Central memory CD8-positive, alpha-beta T cell (primary cell): ENCODE data around the gene VMP1.

Experiments
- ATAC-seq: fragments of 150-1000 bp; cut with Tn5 transposase; replicated peaks from 2 replicates; pipeline ENCODE4 v1.10.0; 2022; ENCODE audit warnings: mild to moderate bottlenecking, moderate FRiP score, moderate number of reproducible peaks; ENCODE audit not compliant: poor library complexity, severe bottlenecking; ENCODE audit errors: extremely low read depth
- DNase-seq, 2 donors: peaks; one replicate each; pipeline ENCODE4 v3.0.0; 2021; ENCODE audit warnings: low spot score in 2 of 2
- H3K27ac Mint-ChIP-seq: one replicate; pipeline ENCODE4 v1.8.0; 2022; ENCODE audit warnings: low read depth, mild to moderate bottlenecking, moderate library complexity, mixed read lengths
- H3K27me3 Mint-ChIP-seq: one replicate; pipeline ENCODE4 v1.8.0; 2022; ENCODE audit warnings: mixed read lengths
- H3K36me3 Mint-ChIP-seq: one replicate; pipeline ENCODE4 v1.8.0; 2022; ENCODE audit warnings: mild to moderate bottlenecking, moderate library complexity, mixed read lengths; ENCODE audit not compliant: insufficient read depth
- H3K4me1 Mint-ChIP-seq: one replicate; pipeline ENCODE4 v1.8.0; 2022; ENCODE audit warnings: mixed read lengths
- H3K4me3 Mint-ChIP-seq: one replicate; pipeline ENCODE4 v1.8.0; 2022; ENCODE audit warnings: mild to moderate bottlenecking, moderate library complexity, mixed read lengths
- H3K9me3 Mint-ChIP-seq: one replicate; pipeline ENCODE4 v1.8.0; 2022; ENCODE audit warnings: mixed read lengths

VMP1 gene

DNA sequence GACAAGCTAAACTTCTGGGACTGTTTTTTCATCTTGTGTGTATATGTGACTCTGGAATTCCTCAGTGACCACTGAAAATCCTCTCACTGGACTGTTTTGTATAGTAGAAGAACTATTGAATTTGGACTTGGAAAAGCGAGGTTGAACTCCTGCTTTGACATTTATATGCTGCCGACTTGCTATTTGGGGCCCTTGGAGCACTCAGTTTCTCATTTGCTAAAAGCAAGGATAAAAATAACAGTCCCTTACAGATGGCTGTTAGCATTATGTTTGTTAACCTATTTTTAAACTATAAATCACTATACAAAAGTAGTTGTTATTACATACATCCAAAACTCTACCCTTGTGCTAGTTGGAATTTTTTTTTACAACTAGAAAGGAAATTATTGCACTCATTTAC, 9.0 kb downstream of the VMP1 start:
- H3K4me3 Mint-ChIP-seq = no peak overlapping the region
- H3K9me3 Mint-ChIP-seq = no peaks in the 10 kb centered on the region
- H3K36me3 Mint-ChIP-seq = peaks cover 13% of the 10 kb centered on the region
- no peak for DNase-seq
- no peak for ATAC-seq
- H3K27me3 Mint-ChIP-seq = no peaks in the 10 kb centered on the region
- peak overlapping the region; percentile 78 for H3K27ac Mint-ChIP-seq
- peaks cover 39% of the 10 kb centered on the region for H3K4me1 Mint-ChIP-seq

- H3K27me3 Mint-ChIP-seq = no peaks in the 10 kb centered on the region
- DNase-seq = no peak
- peaks cover 11% of the 10 kb centered on the region for H3K36me3 Mint-ChIP-seq
- H3K27ac Mint-ChIP-seq = no peak overlapping the region
- H3K4me3 Mint-ChIP-seq = no peak overlapping the region
- peaks cover 47% of the 10 kb centered on the region for H3K4me1 Mint-ChIP-seq
- ATAC-seq = no peak
- no peaks in the 10 kb centered on the region for H3K9me3 Mint-ChIP-seq
Measured at GRCh38 chr17:59719526-59719925, 12.1 kb downstream of the VMP1 start.

- Mint-ChIP-seq H3K27ac (no peak overlapping the region), H3K27me3 (no peaks in the 10 kb centered on the region), H3K4me1 (peaks cover 37% of the 10 kb centered on the region), H3K36me3 (peaks cover 8% of the 10 kb centered on the region), H3K4me3 (no peak overlapping the region), H3K9me3 (no peaks in the 10 kb centered on the region)
- ATAC-seq = no peak
- DNase-seq = no peak
Measured at GRCh38 chr17:59722623-59723022, 15.2 kb downstream of the VMP1 start.

DNA sequence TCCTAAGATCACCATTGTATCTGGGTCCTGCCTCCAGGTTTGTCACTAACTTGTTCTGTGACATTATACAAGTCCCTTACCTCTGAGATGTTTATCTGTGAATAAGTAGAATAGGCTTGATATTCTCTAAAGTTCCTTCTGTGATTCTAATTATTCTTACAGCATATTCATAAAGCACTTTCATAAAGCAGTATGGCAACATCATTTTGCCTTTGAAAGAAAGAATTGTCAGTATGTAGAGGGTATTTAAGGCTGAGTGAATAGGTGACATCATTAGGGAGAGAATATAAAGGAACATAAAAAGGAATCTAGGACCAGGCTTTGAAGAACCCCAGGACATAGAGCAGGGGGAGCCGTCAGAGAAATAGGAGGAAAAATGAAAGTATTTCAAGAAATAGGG, 15.6 kb downstream of the VMP1 start:
- H3K4me1 Mint-ChIP-seq = peaks cover 37% of the 10 kb centered on the region
- ATAC-seq = no peak
- no peaks in the 10 kb centered on the region for H3K27me3 Mint-ChIP-seq
- peak overlapping the region; percentile 13 for H3K27ac Mint-ChIP-seq
- H3K9me3 Mint-ChIP-seq = no peaks in the 10 kb centered on the region
- no peak for DNase-seq
- H3K4me3 Mint-ChIP-seq = no peak overlapping the region
- peaks cover 6% of the 10 kb centered on the region for H3K36me3 Mint-ChIP-seq

DNA sequence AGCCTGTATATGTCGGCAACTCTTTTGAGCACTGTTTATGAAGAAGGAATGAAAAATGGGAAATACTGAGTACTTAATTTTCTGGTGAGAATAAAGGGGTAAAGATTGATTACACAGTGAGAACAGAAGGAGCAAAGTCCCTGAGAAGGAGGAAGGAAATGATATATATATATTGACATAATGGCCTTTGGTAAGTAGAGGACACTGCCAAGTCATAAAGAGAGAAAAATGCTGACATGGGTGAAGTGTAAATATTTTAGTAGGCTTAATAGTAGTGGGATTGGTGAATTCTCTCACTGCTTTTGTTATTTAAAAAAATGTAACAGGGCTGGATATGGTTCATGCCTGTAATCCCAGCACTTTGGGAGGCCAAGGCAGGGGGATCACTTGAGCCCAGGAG, 16.2 kb downstream of the VMP1 start:
- H3K36me3 Mint-ChIP-seq = peaks cover 3% of the 10 kb centered on the region
- H3K27ac Mint-ChIP-seq = peak overlapping the region; percentile 13

DNA sequence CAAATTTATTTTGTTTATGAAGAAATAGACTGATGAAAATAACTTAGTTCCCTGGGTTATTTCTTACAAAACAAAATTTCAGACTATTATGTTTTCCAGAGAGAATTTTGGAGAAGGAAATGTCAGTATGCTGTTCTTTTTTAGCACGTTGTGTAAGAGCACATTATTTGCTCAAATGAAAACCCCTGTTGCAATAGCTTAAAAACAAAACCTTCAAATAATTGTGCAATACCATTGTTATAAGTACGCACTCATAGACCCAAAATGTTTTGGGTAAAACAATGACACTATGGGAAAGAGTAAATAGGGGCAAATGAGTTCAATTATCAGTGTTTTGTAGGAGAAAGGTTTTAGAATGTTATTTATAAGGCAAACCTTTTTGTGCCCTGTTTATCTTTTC, 18.2 kb downstream of the VMP1 start:
- Mint-ChIP-seq H3K4me3 (no peak overlapping the region), H3K4me1 (peaks cover 18% of the 10 kb centered on the region), H3K27ac (no peak overlapping the region), H3K9me3 (no peaks in the 10 kb centered on the region), H3K27me3 (no peaks in the 10 kb centered on the region), H3K36me3 (peaks cover 2% of the 10 kb centered on the region)
- DNase-seq = no peak
- ATAC-seq = no peak

More for the DNA sequence above, 16.2 kb downstream of the VMP1 start:
- DNase-seq (no peak), ATAC-seq (no peak)
- Mint-ChIP-seq H3K4me3 (no peak overlapping the region), H3K4me1 (peaks cover 33% of the 10 kb centered on the region), H3K9me3 (no peaks in the 10 kb centered on the region), H3K27me3 (no peaks in the 10 kb centered on the region)

DNA sequence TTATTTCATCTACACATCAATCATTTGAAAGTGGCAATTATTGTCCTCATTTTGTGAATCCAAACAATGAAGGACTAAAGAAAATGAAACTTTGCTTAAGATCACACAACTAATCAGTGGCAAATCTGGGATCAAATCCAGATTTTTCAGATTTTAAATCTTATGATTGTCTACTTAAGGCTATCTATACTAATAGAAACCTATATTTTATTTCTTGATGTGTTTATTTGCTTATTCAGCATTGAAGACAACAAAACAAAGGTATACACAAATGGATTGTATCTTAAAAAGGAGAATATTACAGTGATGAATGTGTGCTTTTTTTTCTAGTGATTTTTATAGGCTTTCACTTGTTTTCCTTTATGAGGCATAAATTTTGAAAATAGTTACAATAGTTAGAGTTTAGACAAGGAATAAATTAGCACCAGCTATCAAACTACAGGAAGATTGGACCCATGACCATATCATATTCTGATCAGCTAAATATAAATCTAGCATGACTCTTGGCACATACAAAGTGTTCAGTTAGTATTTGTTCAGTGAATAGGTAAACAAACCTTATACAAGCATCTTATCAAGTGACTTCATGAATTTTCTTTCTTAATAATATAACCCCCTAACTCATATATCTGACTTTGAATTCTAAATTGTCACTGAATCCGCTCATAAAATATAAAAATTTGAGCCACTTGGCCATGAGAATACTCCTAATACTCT, 20.5 kb downstream of the VMP1 start:
- Mint-ChIP-seq H3K4me1 (peaks cover 13% of the 10 kb centered on the region), H3K36me3 (peaks cover 10% of the 10 kb centered on the region), H3K4me3 (no peak overlapping the region), H3K9me3 (no peaks in the 10 kb centered on the region), H3K27ac (peak overlapping the region; percentile 26), H3K27me3 (no peaks in the 10 kb centered on the region)
- DNase-seq (no peak), ATAC-seq (no peak)

DNA sequence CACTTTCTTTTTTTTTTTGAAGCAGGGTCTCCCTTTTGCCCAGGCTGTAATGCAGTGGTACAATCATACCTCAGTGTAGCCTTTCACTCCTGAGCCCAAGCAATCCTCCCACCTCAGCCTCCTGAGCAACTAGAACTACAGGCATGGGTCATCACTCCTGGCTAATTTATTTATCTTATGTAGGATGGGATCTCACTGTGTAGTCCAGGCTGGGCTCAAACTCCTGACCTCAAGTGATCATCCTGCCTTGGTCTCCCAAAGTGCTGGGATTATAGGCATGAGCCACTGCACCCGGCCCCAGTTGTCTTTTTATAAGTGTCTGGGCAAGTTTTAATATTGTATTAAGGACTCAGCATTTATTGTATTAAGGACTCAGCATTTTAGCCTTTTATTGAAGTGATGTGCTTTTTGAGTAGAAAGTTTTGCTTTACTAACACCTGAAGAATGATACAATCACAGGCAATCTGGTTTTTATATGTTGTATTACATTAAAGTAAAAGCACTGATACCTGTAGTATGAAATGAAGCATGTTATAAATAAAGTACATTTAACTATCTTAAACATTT, 22.9 kb downstream of the VMP1 start:
- Mint-ChIP-seq H3K4me1 (peaks cover 5% of the 10 kb centered on the region), H3K9me3 (no peaks in the 10 kb centered on the region), H3K27ac (peak overlapping the region; percentile 16), H3K36me3 (peaks cover 16% of the 10 kb centered on the region), H3K4me3 (no peak overlapping the region), H3K27me3 (no peaks in the 10 kb centered on the region)
- ATAC-seq (no peak), DNase-seq (no peak)

GRCh38 chr17:59733697-59734096, 26.2 kb downstream of the VMP1 start:
- ATAC-seq = no peak
- no peak overlapping the region for H3K4me3 Mint-ChIP-seq
- peaks cover 19% of the 10 kb centered on the region for H3K36me3 Mint-ChIP-seq
- H3K27me3 Mint-ChIP-seq = no peaks in the 10 kb centered on the region
- no peak for DNase-seq
- peaks cover 5% of the 10 kb centered on the region for H3K4me1 Mint-ChIP-seq
- H3K27ac Mint-ChIP-seq = no peak overlapping the region
- no peaks in the 10 kb centered on the region for H3K9me3 Mint-ChIP-seq

DNA sequence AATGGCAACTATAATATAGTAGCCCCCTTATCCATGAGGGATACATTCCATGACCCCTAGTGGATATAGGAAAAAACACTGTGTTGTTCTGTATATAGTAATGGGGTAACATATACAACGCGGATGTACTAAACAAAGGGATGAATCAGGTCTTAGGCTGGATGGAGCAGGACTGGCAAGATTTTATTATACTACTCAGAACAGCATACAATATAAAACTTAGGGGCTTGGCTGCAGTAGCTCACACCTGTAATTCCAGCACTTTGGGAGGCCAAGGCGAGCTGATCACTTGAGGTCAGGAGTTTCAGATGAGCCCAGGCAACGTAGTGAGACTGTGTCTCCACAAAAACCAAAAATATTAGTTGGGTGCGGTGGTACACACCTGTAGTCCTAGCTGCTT, 26.8 kb downstream of the VMP1 start:
- Mint-ChIP-seq H3K27me3 (no peaks in the 10 kb centered on the region), H3K4me1 (peaks cover 5% of the 10 kb centered on the region), H3K27ac (no peak overlapping the region), H3K9me3 (no peaks in the 10 kb centered on the region), H3K4me3 (no peak overlapping the region), H3K36me3 (peaks cover 21% of the 10 kb centered on the region)
- ATAC-seq = no peak
- no peak for DNase-seq

- H3K36me3 Mint-ChIP-seq = peaks cover 23% of the 10 kb centered on the region
- no peak overlapping the region for H3K27ac Mint-ChIP-seq
- no peak overlapping the region for H3K4me3 Mint-ChIP-seq
- no peak for ATAC-seq
- DNase-seq = no peak
- no peaks in the 10 kb centered on the region for H3K4me1 Mint-ChIP-seq
- H3K9me3 Mint-ChIP-seq = no peaks in the 10 kb centered on the region
- H3K27me3 Mint-ChIP-seq = no peaks in the 10 kb centered on the region
Measured at GRCh38 chr17:59737324-59737723, 29.9 kb downstream of the VMP1 start.

DNA sequence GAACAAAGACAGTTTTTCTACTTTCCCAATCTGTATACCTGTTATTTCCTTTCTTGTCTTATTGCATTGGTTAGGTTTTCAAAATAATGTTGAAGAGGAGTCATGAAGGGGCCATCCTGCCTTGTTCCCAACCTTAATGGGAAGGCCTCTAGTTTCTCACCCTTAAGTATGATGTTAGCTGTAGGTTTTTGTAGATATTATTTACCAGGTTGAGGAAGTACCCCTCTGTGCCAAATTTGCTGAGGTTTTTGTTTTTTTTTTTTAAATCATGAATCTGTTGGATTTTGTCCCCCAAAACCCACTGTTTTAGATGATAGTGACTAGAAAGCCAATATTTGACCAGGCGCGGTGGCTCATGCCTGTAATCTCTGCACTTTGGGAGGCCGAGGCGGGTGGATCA, 36.4 kb downstream of the VMP1 start:
- H3K9me3 Mint-ChIP-seq = no peaks in the 10 kb centered on the region
- H3K4me3 Mint-ChIP-seq = no peak overlapping the region
- ATAC-seq = no peak
- H3K4me1 Mint-ChIP-seq = no peaks in the 10 kb centered on the region
- peaks cover 13% of the 10 kb centered on the region for H3K36me3 Mint-ChIP-seq
- DNase-seq = no peak
- H3K27me3 Mint-ChIP-seq = no peaks in the 10 kb centered on the region
- H3K27ac Mint-ChIP-seq = no peak overlapping the region

- H3K27ac Mint-ChIP-seq = no peak overlapping the region
Measured at GRCh38 chr17:59745040-59745439, 37.6 kb downstream of the VMP1 start.

More at GRCh38 chr17:59745040-59745439, 37.6 kb downstream of the VMP1 start:
- Mint-ChIP-seq H3K9me3 (no peaks in the 10 kb centered on the region), H3K4me1 (no peaks in the 10 kb centered on the region), H3K36me3 (peaks cover 10% of the 10 kb centered on the region), H3K4me3 (no peak overlapping the region), H3K27me3 (no peaks in the 10 kb centered on the region)
- no peak for ATAC-seq
- no peak for DNase-seq
